HTR-8/SVneo (cell line): ENCODE results near the gene PAQR4.
A peak's percentile ranks its signal among the peaks of the same experiment; 100 is the strongest.

Source experiments
- DNase-seq: peaks from one replicate; pipeline ENCODE4 v3.0.0; 2011; ENCODE audit warnings: low spot score, mixed read lengths; ENCODE audit not compliant: insufficient read length
- FAIRE-seq: peaks from 2 replicates; lab custom pipeline; 2011; peaks lifted over from hg19 to GRCh38; lab: Jason Lieb, UNC

The PAQR4 gene

GRCh38 chr16:2976673-2977072 lies 7.5 kb downstream of the PAQR4 start:
- no peak for FAIRE-seq
- no peak for DNase-seq

DNA sequence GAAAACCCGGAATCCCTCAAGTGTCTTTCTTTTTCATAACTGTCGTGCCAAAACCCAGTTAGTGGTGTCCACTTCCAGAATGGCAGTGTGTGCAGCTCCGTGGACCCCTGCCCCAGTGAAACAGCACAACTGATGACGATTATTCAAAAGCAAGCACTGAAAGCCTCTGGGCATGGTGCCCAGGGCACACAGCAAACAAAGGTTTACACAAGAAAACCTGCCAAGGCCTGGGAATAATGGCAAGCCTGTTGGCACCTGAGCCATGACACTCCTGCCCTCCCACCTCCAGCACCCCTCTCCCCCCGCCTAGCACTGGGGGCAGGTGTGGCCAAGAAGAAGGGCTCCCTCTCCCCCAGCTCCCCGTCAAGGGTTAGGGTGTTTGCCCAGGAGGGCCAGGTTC lies 8.3 kb downstream of the PAQR4 start:
- FAIRE-seq (no peak), DNase-seq (no peak)

DNA sequence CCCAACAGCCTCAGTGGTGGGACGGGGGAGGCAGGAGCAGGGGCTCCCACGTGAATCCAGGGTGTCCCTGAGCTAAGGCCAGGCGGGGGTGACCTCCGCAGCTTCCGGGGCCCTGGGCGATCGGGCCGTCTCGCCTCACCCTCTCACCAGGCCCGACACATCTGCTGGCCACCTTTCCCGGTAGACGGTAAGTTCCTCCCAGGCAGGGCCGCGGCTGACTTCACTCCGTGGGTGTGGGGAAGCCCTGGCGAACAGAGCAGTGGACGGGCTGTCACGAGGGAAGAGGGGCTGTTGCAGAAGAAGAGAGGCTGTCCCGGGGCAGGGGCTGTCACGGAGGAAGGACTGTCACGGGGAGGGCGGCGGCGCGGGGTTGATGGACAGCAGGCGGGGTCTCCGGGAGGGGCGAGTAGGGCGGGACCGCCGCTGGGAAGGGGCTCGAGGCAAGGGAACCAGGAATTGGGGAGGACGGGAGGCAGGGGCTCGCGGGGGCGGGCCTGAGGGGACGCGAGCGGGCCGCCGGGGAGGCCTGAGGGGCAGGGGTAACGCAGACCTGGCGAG lies 10.6 kb downstream of the PAQR4 start:
- DNase-seq: no peak
- peak; percentile 26 for FAIRE-seq

DNA sequence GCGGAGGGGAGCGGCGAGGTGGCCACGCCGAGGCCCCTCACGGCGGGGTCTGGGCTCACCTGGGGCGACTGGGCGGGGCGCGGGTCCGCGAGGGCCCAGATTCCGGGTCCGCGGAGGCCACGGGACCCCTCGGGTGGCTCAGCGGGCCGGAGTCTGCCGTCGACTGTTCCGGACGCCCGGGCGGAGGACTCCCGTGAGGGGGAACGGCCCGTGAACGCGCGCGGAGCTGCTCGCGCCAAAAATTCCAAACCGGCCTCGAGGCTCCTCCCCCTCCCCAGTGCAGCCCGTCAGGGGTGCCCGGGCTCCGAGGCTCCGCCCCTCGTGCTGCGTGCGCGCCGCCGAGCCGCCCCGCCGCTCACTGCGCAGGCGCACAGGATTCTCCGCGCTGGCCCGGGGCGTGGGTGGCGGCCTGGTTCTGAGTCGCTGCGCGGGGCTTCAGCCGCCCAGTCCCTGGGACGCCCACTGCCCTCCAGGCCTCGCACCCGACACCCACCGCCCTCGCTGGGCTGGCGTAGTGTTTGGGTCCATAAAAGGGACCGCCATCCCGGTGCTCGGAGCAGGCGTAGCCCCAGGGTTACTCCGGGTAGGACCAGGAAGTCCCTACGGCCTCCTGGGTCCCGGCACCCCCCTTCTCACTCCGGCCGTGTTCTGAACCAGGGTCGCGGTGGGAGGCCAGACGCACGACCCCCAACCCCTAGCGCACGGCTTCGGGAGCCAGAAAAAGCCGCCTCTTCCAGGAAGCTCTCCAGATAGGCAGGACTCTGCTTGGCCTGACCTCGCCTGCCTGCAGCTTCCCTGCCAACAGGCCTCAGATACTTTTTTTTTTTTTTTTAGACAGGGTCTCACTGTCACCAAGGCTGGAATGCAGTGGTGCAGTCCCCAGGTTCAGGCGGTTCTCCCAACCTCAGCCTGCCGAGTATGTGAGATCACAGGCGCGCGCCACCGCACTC lies 11.4 kb downstream of the PAQR4 start, which contains the start of gene PKMYT1:
PKMYT1 (minus strand) TSS at position 220 of the 950 bp plus-strand sequence. CDS start 789 bp downstream, outside the sequence.
- DNase-seq: peak; percentile 99
- FAIRE-seq: peak; percentile 82

DNA sequence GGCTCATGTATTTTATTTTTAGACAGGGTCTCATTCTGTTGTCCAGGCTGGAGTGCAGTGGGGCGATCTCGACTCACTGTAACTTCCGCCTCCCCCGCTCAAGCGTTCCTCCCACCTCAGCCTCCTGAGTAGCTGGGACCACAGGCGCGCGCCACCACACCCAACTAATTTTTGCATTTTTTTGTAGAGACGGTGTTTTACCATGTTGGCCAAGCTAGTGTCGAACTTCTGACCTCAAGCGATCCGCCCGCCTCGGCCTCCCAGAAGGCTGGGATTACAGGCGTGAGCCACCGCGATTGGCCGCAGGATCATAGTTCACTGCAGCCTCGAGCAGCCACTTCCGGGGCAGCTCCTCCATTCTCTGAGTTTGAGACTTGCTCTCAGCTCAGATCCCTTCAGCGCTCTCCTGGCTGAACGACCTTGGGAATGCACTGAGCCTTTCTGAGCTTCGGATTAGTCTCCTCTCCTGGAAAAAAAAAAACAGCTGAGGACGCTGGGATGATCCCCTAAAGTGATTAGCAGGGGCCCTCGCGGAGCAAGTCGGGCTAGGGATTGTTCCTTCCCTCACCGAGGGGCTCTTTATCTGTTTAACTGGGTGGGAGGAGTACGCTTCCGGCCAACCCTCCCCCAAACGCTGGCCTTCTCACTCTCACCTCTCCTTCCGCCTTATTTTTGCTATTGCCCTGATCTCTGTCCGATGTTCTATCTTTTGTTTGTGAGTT lies 12.2 kb downstream of the PAQR4 start:
- DNase-seq: no peak
- no peak for FAIRE-seq

GRCh38 chr16:2981899-2982250 lies 12.7 kb downstream of the PAQR4 start:
- DNase-seq (no peak), FAIRE-seq (no peak)

GRCh38 chr16:2982402-2982801 lies 13.3 kb downstream of the PAQR4 start:
- no peak for DNase-seq
- FAIRE-seq: no peak

- peak; percentile 90 for DNase-seq
- peak; percentile 44 for FAIRE-seq
These were observed 14.6 kb downstream of the PAQR4 start for GRCh38 chr16:2983706-2984136.

- FAIRE-seq (no peak), DNase-seq (no peak)
These were observed 16.3 kb downstream of the PAQR4 start for GRCh38 chr16:2985462-2985861.

DNA sequence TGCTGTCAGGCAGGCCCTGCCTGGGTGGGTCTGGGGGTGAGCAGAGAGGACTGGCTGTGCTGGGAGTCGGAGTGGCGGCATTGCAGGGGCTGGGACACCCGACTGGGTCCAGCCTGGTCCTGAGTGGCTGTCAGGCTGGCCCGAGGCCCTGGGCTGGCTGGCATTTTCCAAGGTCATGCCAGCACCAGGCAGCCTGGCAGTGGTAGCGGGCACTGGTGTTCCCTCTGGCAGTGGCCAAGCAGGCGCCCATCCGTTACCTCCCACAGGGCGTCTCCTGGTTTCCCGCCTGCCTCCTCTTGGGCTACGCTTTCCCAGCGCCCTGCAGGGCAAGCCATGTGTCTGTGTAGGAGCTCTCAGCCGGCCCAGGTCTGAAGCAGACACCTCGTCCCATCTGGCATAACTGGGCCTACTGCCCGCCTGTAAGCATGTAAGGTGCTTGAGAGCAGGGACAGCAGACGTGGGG lies 16.8 kb downstream of the PAQR4 start:
- no peak for FAIRE-seq
- DNase-seq: no peak

DNA sequence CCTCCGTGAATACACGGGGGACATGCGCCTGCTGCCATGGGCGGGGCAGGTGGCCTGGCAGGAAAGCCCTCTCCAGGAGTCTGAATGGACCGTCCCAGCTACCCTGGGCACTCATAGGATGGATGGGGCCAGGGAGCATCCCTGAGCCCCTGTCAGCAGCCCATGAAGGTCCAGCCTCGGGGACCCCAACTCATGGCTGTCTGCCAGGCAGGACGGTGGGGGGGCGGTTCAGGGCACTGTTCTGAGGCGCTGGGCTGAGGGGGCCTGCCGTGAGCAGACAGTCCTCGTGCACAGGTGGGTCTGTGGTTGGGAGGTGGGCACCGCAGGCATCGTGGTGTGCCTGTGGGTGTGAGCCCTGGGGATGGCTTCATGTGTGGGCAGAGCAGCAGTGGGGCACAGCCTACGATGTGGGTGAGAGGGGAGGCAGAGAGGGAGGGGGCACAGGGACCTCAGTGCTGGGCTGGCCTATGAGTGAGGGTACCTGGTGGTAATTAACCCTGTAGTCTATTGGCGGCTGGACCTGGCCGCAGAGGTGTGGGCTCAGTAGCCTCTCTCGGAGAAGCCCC lies 17.6 kb downstream of the PAQR4 start:
- no peak for FAIRE-seq

GRCh38 chr16:2987286-2987685 lies 18.1 kb downstream of the PAQR4 start:
- FAIRE-seq: no peak
- no peak for DNase-seq

More for the DNA sequence above, 17.6 kb downstream of the PAQR4 start:
- no peak for DNase-seq

- no peak for FAIRE-seq
- DNase-seq: no peak
These were observed 18.7 kb downstream of the PAQR4 start for GRCh38 chr16:2987833-2988232.

DNA sequence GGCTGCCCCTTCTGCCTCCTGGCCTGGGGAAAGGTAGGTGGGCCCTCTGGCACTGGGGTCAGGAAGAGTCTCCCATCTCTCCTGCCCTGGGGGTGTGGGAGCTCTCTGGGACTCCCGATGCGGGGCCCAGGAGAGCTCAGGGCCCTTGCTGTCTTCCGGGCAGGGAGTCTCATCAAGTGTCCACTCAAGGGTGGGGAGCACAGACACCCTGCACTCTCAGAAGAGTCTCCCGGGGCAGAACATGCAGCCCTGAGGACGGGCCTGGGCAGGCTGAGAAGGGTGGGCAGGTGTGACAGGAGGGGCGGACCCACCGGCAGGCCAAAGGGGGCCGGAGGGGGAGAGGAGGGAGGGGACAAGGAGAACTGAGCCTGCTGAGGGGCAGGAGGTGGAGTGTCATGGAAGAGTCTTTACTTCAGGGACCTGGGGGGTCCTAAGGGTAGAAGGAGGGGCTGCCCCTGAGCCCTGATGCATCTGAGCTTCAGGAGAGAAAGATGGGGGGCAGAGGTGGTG lies 19.5 kb downstream of the PAQR4 start:
- FAIRE-seq: no peak
- DNase-seq: no peak

GRCh38 chr16:2990891-2991290 lies 21.7 kb downstream of the PAQR4 start:
- FAIRE-seq (no peak), DNase-seq (no peak)

DNA sequence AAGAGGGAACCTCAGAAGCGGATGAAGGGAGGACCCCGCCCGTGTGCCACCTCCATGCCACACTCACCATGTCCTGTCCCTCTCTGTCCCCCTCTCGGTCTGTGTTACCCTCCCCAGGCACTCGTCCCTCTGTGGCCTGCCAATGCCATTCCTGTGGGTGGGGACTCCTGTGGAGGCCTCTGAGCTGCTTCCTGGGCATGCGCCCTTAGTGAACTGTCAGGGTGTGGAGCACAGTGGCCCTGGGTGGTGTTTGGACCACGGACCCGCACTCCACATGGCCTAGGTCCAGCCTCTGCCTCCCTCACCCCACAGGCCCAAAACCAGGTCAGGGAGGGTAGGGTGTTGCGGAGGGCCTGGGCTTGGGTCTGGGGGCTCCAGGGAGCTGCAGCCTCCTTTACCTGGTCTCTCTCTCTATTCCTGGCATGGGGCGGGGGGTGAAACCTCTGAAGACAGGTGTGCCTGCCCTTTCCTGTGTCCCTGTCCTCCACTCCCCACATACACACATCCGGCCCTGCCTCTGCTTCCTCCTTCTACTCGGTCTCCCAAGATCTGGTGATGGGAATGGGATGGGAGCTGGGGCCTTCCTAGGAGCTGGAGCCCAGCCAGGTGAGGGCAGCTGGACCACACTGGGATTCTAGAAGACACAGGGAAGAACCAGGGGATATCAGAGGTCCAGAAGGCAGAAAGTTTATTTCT lies 22.6 kb downstream of the PAQR4 start:
- FAIRE-seq (no peak), DNase-seq (no peak)

- no peak for FAIRE-seq
- DNase-seq: no peak
These were observed 23.4 kb downstream of the PAQR4 start for GRCh38 chr16:2992383-2993081.

DNA sequence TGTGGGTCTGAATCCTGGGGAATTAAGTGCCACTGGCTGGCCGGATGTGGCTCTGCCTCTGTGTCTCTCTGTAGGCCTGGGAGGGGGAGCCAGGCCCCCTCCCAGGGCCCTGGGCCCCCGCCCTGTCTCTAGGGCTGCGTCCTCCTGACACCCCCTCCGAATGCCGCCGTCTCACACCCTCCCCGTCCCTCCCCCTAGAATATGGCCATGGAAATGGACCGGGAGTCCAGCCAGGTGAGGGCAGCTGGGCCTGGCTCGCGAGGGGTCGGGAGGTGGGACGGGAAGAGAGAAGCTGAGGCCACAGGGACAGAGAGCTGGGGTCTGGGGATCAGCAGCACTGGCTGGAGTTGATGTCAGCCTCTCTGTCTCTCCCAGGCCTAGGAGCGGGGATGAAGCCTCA lies 27.1 kb downstream of the PAQR4 start:
- no peak for FAIRE-seq
- no peak for DNase-seq

GRCh38 chr16:2999929-3000328 lies 30.8 kb downstream of the PAQR4 start:
- FAIRE-seq: no peak
- no peak for DNase-seq
